ENCODE results near the gene PRR30. TPM values are rescaled to one million over a fixed set of nuclear protein-coding genes. Genes with fewer than 3 reads are reported as not detected.

PRR30 gene
- total and polyA plus RNA-seq, 2 experiments from 2014 or later: not detected

- no peaks in the 10 kb centered on the region for H4K20me1 ChIP-seq (replicated peaks; ENCODE audit: insufficient read depth)
- H3K27ac Mint-ChIP-seq: no peak within 1 kb of the TSS
- peaks cover 45% of the 10 kb centered on the region for H3K27me3 Mint-ChIP-seq (ENCODE audit: insufficient read depth, low read depth, poor library complexity)
- no peaks in the 10 kb centered on the region for H3K36me3 ChIP-seq (ENCODE audit: insufficient read depth)
- peak within 1 kb of the TSS; percentile 90 for H3K4me2 ChIP-seq
- DNase-seq (ENCODE audit: low spot score): peak; percentile 69
- peaks cover 14% of the 10 kb centered on the region for H3K4me1 ChIP-seq (ENCODE audit: insufficient read depth)
- H3K27ac ChIP-seq (ENCODE audit: low read depth): no peak within 1 kb of the TSS
- H3K79me2 ChIP-seq (replicated peaks; ENCODE audit: insufficient read depth): no peaks in the 10 kb centered on the region
- H3K4me3 ChIP-seq: peak within 1 kb of the TSS; percentile 70
- peaks cover 3% of the 10 kb centered on the region; the same call in 1 of the 2 replicates for H3F3A ChIP-seq (replicated peaks; ENCODE audit: low read depth)
- peak within 1 kb of the TSS; percentile 98 for H2AFZ ChIP-seq
- H3K9me3 Mint-ChIP-seq: no peaks in the 10 kb centered on the region
- no peaks in the 10 kb centered on the region for H3K9me2 ChIP-seq (ENCODE audit: insufficient read depth)
- ATAC-seq: peak; percentile 90
- peaks cover 56% of the 10 kb centered on the region for H3K27me3 ChIP-seq (ENCODE audit: insufficient read depth)
- peaks cover 16% of the 10 kb centered on the region for H3K4me1 Mint-ChIP-seq
- H3K36me3 Mint-ChIP-seq (ENCODE audit: low read depth): no peaks in the 10 kb centered on the region; the same call in 2 of the 3 replicates
- H3K4me3 Mint-ChIP-seq: peak within 1 kb of the TSS; percentile 85
- TF ChIP-seq, protein P1, sequence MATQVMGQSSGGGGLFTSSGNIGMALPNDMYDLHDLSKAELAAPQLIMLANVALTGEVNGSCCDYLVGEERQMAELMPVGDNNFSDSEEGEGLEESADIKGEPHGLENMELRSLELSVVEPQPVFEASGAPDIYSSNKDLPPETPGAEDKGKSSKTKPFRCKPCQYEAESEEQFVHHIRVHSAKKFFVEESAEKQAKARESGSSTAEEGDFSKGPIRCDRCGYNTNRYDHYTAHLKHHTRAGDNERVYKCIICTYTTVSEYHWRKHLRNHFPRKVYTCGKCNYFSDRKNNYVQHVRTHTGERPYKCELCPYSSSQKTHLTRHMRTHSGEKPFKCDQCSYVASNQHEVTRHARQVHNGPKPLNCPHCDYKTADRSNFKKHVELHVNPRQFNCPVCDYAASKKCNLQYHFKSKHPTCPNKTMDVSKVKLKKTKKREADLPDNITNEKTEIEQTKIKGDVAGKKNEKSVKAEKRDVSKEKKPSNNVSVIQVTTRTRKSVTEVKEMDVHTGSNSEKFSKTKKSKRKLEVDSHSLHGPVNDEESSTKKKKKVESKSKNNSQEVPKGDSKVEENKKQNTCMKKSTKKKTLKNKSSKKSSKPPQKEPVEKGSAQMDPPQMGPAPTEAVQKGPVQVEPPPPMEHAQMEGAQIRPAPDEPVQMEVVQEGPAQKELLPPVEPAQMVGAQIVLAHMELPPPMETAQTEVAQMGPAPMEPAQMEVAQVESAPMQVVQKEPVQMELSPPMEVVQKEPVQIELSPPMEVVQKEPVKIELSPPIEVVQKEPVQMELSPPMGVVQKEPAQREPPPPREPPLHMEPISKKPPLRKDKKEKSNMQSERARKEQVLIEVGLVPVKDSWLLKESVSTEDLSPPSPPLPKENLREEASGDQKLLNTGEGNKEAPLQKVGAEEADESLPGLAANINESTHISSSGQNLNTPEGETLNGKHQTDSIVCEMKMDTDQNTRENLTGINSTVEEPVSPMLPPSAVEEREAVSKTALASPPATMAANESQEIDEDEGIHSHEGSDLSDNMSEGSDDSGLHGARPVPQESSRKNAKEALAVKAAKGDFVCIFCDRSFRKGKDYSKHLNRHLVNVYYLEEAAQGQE (IDR thresholded peaks at IDR 0.05; ENCODE audit: unreplicated experiment): no peak
- peak in 1 of 2 experiments; percentile 21; a peak in 1 of 4 replicates for TF ChIP-seq CTCF (conservative IDR thresholded peaks at IDR 0.05; ENCODE audit: low read depth in 2 of 2)
- TF ChIP-seq POLR2AphosphoS5 (IDR thresholded peaks at IDR 0.05; ENCODE audit: low read depth): peak; percentile 84
These were observed 15.7 kb downstream of the PRR30 start, which contains the start of gene ABHD1 for GRCh38 chr2:27123302-27124150. Gene ABHD1 (plus strand): TSS chr2:27123815. CDS start chr2:27123949, 134 bp downstream.

DNA sequence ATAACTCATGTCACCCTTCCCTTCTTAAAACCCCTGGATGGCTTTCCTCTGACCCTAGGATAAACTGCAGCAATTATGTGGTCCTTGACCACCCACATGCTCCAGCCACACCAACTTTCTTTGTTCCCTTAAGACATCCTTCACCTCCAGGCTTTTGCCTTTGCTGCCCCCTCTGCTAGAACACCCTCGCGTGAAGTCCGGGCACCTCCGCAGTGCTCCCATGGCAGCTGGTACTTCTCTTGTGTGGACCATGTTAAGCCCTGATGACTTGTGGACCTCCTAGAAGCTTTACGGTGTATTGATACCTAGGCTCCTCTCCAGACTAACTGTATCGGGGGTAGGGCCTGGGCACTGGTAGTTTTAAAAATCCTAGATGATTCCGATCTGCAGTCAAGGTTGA lies 16.4 kb downstream of the PRR30 start:
- H3K36me3 Mint-ChIP-seq (ENCODE audit: low read depth): no peaks in the 10 kb centered on the region; the same call in 2 of the 3 replicates
- TF ChIP-seq ZNF114 (CRISPR knock-in tag; IDR thresholded peaks at IDR 0.05) (no peak), ZNF331 (CRISPR knock-in tag; IDR thresholded peaks at IDR 0.05; ENCODE audit: low read depth) (no peak), CTCF (conservative IDR thresholded peaks at IDR 0.05; ENCODE audit: low read depth in 2 of 2) (no peak), NANOG (IDR thresholded peaks at IDR 0.05; ENCODE audit: borderline replicate concordance) (no peak)
- TF ChIP-seq, protein P1 (IDR thresholded peaks at IDR 0.05; ENCODE audit: unreplicated experiment): no peak

More for the DNA sequence above, 16.4 kb downstream of the PRR30 start:
- H3K27ac ChIP-seq (ENCODE audit: low read depth): no peak overlapping the region
- H3K9me3 Mint-ChIP-seq: no peaks in the 10 kb centered on the region
- peaks cover 9% of the 10 kb centered on the region; the same call in 1 of the 2 replicates for H3F3A ChIP-seq (replicated peaks; ENCODE audit: low read depth)
- H3K36me3 ChIP-seq (ENCODE audit: insufficient read depth): no peaks in the 10 kb centered on the region
- DNase-seq (ENCODE audit: low spot score) (no peak), ATAC-seq (no peak)
- H3K79me2 ChIP-seq (replicated peaks; ENCODE audit: insufficient read depth): no peaks in the 10 kb centered on the region
- H3K27me3 ChIP-seq (ENCODE audit: insufficient read depth): peaks cover 63% of the 10 kb centered on the region
- H3K9me2 ChIP-seq (ENCODE audit: insufficient read depth): no peaks in the 10 kb centered on the region
- peaks cover 20% of the 10 kb centered on the region for H3K4me1 Mint-ChIP-seq
- H3K4me3 ChIP-seq: peak overlapping the region; percentile 70; the same call in 1 of the 2 replicates
- peak overlapping the region; percentile 98; the same call in 1 of the 2 replicates for H2AFZ ChIP-seq
- H3K4me3 Mint-ChIP-seq: peak overlapping the region; percentile 85
- no peak overlapping the region for H3K27ac Mint-ChIP-seq
- no peaks in the 10 kb centered on the region for H4K20me1 ChIP-seq (replicated peaks; ENCODE audit: insufficient read depth)
- H3K4me2 ChIP-seq: peak overlapping the region; percentile 90
- H3K4me1 ChIP-seq (ENCODE audit: insufficient read depth): peaks cover 20% of the 10 kb centered on the region
- H3K27me3 Mint-ChIP-seq (ENCODE audit: insufficient read depth, low read depth, poor library complexity): peaks cover 52% of the 10 kb centered on the region
